ENCODE data around the gene PRKAR1B.

DNA sequence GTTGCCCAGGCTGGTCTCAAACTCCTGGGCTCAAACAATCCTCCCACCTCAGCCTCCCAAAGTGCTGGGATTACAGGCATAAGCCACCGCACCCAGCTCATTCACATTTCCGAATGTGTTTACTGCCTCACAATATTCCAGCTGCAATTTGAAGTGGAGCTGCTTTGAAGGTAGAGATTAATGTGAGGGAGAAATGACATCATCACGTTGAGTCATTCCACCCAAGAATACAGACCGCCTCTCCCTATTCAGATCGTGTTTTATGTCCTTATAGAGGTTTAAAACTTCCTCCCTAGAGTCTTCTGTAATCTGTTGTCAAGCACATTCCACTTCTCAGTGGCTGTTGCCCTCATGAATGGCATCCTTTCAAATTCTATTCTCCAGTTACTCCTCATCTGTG is 107.0 kb downstream of the PRKAR1B start:
- TF ChIP-seq, protein P1, sequence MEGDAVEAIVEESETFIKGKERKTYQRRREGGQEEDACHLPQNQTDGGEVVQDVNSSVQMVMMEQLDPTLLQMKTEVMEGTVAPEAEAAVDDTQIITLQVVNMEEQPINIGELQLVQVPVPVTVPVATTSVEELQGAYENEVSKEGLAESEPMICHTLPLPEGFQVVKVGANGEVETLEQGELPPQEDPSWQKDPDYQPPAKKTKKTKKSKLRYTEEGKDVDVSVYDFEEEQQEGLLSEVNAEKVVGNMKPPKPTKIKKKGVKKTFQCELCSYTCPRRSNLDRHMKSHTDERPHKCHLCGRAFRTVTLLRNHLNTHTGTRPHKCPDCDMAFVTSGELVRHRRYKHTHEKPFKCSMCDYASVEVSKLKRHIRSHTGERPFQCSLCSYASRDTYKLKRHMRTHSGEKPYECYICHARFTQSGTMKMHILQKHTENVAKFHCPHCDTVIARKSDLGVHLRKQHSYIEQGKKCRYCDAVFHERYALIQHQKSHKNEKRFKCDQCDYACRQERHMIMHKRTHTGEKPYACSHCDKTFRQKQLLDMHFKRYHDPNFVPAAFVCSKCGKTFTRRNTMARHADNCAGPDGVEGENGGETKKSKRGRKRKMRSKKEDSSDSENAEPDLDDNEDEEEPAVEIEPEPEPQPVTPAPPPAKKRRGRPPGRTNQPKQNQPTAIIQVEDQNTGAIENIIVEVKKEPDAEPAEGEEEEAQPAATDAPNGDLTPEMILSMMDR (IDR thresholded peaks at IDR 0.05), result no peak
- TF ChIP-seq EZH2phosphoT487 (IDR thresholded peaks at IDR 0.05), result no peak
